Dermis microvascular lymphatic vessel endothelial cell (primary cell): ENCODE measurements around the gene TBCD. TPM values are rescaled to one million over a fixed set of nuclear protein-coding genes. Genes with fewer than 3 reads are reported as not detected.
A peak's percentile ranks its signal among the peaks of the same experiment; 100 is the strongest.

Experiments used
- DNase-seq, 2 donors: peaks; one replicate each; pipeline versions ENCODE4 v3.0.0 to v3.0.0-alpha.2; 2010; ENCODE audit warnings: low read depth in 2 of 2
- total RNA-seq: library from RNA; depleted of rRNA; stranded (reverse); fragments of >200 nt; gene quantifications from 2 replicates; pipeline ENCODE4 v1.2.1, GENCODE V29; 2014

TBCD gene
- total RNA-seq, 1 donor from 2014 or later, result 52.5 TPM

DNA sequence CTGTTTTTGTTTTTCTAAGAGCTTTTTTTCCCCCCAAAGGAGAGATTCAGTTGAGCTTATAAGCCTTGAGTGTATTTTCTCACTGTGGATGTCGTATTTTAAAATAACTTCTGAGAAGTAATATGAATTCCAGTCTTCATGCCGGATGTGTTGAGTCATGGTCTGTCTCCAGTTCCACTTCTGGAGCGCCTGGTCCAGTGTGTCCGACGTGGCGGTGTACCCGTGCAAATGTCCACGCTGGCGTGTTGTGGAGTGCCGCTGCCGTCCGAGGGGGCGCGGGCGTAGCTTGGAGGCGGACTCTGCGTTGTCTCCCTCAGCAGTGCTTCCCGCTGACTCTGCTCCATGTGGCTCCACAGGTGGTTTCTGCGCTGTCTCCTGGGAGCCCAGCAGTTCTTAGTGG, 148.9 kb downstream of the TBCD start:
- no peak for DNase-seq

DNA sequence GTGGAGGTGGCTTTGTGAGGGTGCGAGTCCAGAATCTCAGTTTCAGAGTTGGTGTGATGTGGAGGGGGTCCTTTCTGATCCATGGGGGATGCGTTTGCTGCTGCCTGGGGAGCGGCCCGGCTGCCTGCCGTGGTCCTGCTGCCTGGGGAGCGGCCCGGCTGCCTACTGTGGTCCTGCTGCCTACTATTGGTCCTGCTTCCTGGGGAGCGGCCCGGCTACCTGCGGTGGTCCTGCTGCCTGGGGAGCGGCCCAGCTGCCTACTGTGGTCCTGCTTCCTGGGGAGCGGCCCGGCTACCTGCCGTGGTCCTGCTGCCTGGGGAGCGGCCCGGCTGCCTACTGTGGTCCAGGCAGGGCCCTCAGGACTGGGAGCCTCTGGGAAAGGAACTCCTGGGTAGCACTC, 149.5 kb downstream of the TBCD start:
- no peak for DNase-seq

- DNase-seq, result no peak
Measured at GRCh38 chr17:82901856-82902255, 150.0 kb downstream of the TBCD start.

DNA sequence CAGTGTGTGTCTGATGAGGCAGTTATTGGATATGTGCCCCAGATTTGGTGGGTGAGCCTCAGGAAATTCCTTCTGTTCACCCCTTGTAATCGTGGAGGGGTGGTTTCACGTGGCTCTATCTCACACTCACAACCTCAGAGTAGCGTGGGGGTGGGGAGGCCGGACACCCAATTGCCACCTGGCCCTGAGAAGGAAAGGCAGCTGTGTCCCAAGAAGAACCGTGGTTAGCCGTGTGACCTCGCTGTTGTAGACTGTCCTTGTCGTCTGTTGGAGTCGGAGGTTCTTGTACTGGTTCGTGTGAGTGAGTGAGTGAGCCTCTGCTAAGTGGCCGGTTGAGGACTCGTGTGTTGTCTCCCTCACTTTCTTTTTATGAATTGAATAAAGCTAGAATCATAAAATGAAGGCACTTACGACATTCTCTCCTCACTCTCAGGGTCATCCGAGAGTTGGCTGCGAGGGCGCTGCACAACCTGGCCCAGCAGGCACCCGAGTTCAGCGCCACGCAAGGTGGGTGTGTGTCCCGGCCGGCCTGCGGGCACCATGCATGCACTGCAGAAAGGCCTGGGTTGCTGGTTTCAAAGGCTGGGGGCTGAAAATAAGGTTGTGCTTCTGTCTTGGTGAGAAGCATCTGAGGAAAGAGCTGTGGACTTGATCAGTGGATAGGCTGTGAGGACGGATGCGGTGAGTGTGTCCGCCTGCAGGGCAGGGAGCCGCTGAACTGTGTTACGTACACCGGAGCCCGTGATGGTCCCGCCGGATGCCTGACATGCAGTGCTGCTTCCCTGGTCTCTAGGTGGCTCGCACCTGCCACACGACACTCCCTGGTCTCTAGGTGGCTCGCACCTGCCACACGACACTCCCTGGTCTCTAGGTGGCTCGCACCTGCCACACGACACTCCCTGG, 151.4 kb downstream of the TBCD start:
- no peak for DNase-seq

GRCh38 chr17:82905130-82905529, 153.3 kb downstream of the TBCD start:
- no peak for DNase-seq

- DNase-seq, result no peak
Measured at GRCh38 chr17:82907797-82908542, 156.1 kb downstream of the TBCD start.

DNA sequence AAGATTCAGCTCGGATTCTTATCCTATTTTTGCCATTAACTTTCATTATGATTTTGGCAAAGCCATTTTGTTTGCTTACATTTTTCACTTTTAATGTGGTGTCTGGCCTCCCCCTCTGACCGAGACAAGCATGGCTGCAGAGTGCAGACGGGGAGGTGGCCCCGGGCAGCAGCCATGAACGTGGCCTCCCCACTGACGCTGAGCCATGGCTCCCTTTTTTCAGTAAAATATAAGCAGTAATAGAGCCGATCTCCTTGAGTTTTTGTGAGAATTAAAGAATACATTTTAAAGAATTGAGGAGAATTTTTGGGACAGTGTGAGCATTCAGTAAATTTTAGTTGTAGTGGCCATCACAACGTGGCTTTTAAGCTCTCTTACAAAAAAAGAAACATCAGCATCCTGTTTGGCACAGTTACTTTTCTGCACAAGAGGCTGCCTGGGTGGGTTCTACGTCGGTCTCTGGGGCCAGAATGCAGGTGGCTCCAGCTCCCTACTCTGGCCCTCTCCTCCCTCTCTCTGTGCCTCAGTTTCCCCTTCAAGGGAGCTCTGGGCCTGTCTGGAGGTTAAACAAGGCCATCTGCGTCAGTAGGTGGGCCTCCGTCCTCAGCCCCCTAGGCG, 156.8 kb downstream of the TBCD start:
- no peak for DNase-seq

- no peak for DNase-seq
Measured at GRCh38 chr17:82909322-82909904, 157.5 kb downstream of the TBCD start.

DNA sequence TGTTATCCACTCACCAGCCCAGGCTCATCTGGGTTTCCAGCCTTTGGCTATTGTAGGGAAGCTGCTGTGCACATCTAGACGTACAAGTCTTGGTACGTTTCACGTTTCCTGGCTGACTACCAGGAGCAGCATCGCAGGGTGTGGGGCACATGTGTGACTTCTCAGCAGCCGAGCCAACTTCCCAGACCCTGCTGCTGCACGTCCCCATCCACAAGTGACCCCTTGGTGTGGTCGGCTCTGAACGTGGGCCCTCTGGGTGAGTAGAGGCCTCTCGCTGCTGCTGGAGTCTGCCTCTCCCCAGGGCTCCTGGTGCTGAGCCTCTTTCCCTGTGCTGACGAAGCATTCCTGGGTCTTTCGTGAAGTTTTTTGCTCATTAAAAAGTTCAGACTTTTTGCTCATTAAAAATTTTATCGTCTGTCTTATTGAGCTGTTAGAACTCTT, 158.2 kb downstream of the TBCD start:
- no peak for DNase-seq

DNA sequence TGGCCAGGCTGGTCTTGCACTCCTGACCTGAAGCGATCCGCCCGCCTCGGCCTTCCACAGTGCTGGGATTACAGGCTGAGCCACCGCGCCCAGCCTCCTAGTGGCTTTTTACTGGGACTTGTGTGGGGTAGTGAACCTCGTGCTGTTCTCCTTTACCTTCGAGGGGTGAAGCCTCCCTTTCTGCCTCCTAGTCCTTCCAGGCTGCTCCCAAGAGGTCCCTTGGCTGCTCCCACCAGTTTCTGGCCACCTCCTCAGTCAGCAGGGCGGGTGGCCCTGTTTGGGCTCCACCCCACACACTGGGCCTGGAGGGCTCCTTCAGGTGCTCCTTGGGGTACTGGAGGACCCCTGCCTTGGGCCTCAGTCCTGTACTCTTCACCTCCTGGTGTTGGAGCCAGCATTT, 158.9 kb downstream of the TBCD start:
- no peak for DNase-seq

DNA sequence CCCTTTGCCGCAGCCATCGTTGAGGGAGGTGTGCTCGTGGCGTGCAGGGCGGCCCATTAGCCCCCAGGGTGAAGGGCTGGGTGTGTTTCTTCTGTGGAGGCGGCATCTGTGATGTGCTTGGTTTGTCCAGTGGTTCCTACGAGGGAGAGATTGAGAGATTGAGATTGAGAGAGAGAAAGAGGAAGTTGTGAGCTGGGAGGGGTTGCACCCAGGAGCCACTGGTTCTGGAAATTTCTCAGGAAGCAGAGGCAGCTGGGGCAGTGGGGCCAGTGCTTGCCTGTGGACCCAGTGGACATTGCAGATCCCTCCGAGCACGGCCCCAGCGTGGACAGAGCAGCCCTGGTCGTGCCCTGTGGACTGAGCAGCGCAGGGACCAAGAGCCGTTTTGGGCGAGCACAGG, 160.0 kb downstream of the TBCD start:
- no peak for DNase-seq

DNA sequence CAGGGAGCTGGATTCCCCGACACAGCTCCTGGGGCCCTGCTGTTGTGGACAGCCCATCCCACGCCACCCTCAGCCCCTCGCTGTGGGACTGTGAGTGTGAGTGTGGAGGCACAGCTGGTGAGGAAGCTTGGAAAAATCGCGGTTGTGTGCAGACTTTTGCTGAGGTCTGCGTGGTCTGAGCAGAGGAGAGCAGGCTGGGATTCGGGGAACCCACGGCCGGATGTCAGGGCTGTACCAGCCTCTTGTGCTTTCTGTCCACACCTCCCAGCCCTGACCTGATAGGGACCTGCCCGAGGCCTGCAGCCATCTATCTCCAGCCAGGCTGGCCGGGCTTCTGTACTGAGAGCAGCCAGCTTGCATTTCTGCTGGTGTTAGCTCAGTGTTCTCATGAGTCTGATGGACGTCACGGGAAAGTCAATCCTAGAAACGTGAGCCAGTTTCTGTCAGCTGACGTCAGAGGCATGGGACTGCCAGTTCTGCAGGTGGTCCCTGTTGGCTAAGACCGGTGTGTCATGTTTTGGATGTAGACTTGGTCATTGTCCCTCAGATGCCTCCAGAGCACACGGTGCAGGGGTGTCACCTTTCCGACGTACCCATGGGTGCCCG, 160.7 kb downstream of the TBCD start:
- DNase-seq, result no peak

- DNase-seq, result peak in 1 of 2 donors; percentile 41
Measured at GRCh38 chr17:82913304-82914043, 161.6 kb downstream of the TBCD start.

DNA sequence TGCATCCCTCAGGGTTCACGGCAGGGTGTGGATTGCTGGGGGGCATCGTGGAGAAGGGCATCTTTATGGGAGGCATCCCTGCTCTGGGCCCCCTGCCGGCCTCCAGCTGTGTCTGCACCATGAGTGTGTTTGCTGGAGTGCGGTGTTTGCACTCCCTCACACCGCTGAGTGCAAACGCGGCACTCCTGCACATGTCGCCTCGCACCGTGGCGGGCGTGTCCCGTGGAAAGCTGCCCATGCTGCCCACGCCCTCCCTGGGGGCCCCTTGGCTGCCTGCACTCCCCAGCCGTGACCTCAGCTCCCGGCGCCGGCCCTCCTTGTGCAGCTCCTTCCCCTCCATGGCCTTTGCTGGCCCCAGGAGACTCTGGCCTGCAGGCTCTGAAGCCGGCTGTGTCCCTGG, 162.5 kb downstream of the TBCD start:
- DNase-seq, result no peak

DNA sequence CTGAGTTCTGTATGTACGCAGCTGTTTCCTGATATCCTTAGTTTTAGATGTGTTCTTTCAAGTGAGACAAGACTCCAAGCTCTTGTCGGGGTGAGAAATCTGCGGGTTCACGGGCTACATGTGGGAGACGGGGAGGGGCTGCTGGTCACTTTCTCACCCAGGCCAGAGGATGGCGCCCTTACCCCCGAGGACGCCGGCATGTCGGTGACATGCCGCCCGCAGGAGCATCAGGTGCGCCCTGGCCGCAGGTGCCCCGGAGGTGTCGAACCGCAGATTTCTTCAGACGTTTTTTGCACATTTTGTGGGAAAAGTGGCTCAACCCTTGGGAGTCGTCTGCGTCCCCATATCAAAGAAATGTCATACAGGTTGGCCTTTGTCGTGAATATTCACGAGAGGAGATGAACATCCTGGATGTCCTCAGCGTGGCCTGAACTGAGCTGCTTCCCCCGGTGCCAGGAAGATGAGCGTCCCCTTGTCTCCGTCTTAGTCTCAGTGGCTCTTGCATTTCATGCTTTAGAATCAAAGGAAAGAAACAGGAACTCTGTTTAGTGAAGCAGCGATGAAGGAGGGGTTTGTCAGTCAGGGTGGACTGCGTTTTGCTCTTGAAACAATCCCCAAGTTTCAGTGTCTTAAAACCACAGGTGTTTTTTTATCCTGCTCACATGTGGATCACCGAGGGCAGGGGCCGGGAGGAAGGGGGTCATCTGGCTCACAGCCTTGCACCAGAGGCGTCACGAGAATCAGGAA, 163.3 kb downstream of the TBCD start:
- DNase-seq, result peak in 1 of 2 donors; percentile 5

GRCh38 chr17:82915757-82916027, 163.8 kb downstream of the TBCD start:
- DNase-seq, result no peak

GRCh38 chr17:82917699-82918345, 166.0 kb downstream of the TBCD start:
- peak; percentile 27 to 62 for DNase-seq

GRCh38 chr17:82918508-82918907, 166.6 kb downstream of the TBCD start:
- no peak for DNase-seq

- no peak for DNase-seq
Measured at GRCh38 chr17:82920150-82920549, 168.3 kb downstream of the TBCD start.

DNA sequence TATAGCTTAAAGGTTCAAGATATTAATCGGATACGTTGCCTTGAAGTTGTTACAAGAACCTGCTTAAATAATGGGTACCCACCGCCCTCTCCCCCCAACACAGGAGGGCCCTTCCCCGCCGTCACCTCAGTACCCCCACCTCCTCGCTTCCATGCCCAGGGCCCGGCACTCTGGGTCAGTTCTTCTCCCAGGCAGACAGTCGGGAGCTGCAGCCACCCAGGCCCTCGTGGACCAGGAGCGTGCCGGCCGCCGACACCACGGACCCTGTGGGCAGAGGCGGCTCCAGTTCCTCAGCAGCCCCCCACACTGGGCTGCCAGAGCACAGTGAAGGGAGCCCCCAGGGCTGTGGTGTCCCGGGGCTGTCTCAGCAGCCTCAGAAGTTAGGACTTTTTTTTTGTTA, 168.8 kb downstream of the TBCD start:
- no peak for DNase-seq
